Endothelial cell of umbilical vein (primary cell): Measurements from ENCODE around the gene SLC7A6OS. TPM values are rescaled to one million over a fixed set of nuclear protein-coding genes. Genes with fewer than 3 reads are reported as not detected.
A peak's percentile ranks its signal among the peaks of the same experiment; 100 is the strongest.

Experiments
- BruUV-seq: library from RNA; stranded (reverse); fragments of 400-500 nt; replicated peaks from 2 replicates; lab custom pipeline; 2021; lab: Mats Ljungman, UMichigan
- CTCF ChIA-PET: fragments of 300-600, 350-600 bp; sonication (Branson Sonifier 250); formaldehyde crosslinking; loops from one replicate; lab custom pipeline; 2021; ENCODE audit warnings: antibody characterized with exemption, inconsistent platforms; lab: Charles Lee
- POLR2A ChIA-PET: fragments of 300-600, 350-600 bp; sonication (Branson Sonifier 250); formaldehyde crosslinking; loops from one replicate; lab custom pipeline; 2021; ENCODE audit warnings: antibody characterized with exemption, inconsistent platforms; lab: Charles Lee
- DNase-seq: peaks from one replicate; pipeline ENCODE4 v3.0.0-alpha.2; 2011; ENCODE audit warnings: low read depth, low spot score
- FAIRE-seq: peaks from 2 replicates; lab custom pipeline; 2011; peaks lifted over from hg19 to GRCh38; lab: Jason Lieb, UNC
- H2AFZ ChIP-seq: 2 replicates; pipeline ENCODE4 v1.6.0; 2012; ENCODE audit warnings: low read depth, low read length, control low read depth, inconsistent platforms
- H3K27ac ChIP-seq: 2 replicates; pipeline ENCODE4 v1.5.1; 2011; ENCODE audit warnings: low read depth, mild to moderate bottlenecking, control low read depth, low read length, moderate library complexity; ENCODE audit not compliant: insufficient read depth
- H3K27me3 ChIP-seq, 2 experiments: 2 replicates each; pipeline versions ENCODE4 v1.6.0 to v1.6.1; 2011; ENCODE audit warnings: low read length in 2 of 2, mixed read lengths in 1 of 2; ENCODE audit not compliant: control insufficient read depth in 2 of 2, insufficient read depth in 2 of 2
- H3K36me3 ChIP-seq, 2 experiments: 2 replicates in 1 of 2; 3 replicates in 1 of 2; pipeline ENCODE4 v1.5.1; 2011; ENCODE audit warnings: low read length in 2 of 2, mild to moderate bottlenecking in 1 of 2, moderate library complexity in 1 of 2; ENCODE audit not compliant: control insufficient read depth in 2 of 2, insufficient read depth in 2 of 2; ENCODE audit errors: extremely low read depth in 1 of 2
- H3K4me1 ChIP-seq: 3 replicates; pipeline ENCODE4 v1.5.1; 2011; ENCODE audit warnings: mild to moderate bottlenecking, low read length; ENCODE audit not compliant: control insufficient read depth, insufficient read depth; ENCODE audit errors: extremely low read depth
- H3K4me2 ChIP-seq: 2 replicates; pipeline ENCODE4 v1.6.1; 2011; ENCODE audit warnings: low read length, control low read depth, mixed read lengths; ENCODE audit not compliant: insufficient read depth
- H3K4me3 ChIP-seq, 3 experiments: fragments of 200-600 bp in 1 of 3; sonication (generic), shearing (Covaris generic) in 1 of 3; replicated peaks in 1 of 3; 2 replicates each; pipeline ENCODE4 v1.5.1; 2011 to 2016; ENCODE audit warnings: control low read depth in 3 of 3, low read length in 3 of 3, mild to moderate bottlenecking in 2 of 3, inconsistent platforms in 1 of 3, low read depth in 1 of 3, moderate library complexity in 1 of 3; ENCODE audit not compliant: insufficient read depth in 1 of 3
- H3K79me2 ChIP-seq: 2 replicates; pipeline ENCODE4 v1.6.0; 2012; ENCODE audit warnings: low read length, inconsistent platforms; ENCODE audit not compliant: control insufficient read depth, insufficient read depth
- H3K9ac ChIP-seq: replicated peaks from 2 replicates; pipeline ENCODE3; 2011; ENCODE audit warnings: low read length, control low read depth; ENCODE audit not compliant: insufficient read depth; ENCODE audit errors: extremely low read depth
- H3K9me1 ChIP-seq: replicated peaks from 3 replicates; pipeline ENCODE4 v1.6.0; 2011; ENCODE audit warnings: mild to moderate bottlenecking, low read length; ENCODE audit not compliant: control insufficient read depth, insufficient read depth; ENCODE audit errors: extremely low read depth
- H3K9me3 ChIP-seq: replicated peaks from 2 replicates; pipeline ENCODE4 v1.5.1; 2012; ENCODE audit warnings: low read length, inconsistent platforms; ENCODE audit not compliant: control insufficient read depth, insufficient read depth
- H4K20me1 ChIP-seq: replicated peaks from 2 replicates; pipeline ENCODE3; 2011; ENCODE audit warnings: mild to moderate bottlenecking, low read length; ENCODE audit not compliant: control insufficient read depth, insufficient read depth; ENCODE audit errors: extremely low read depth
- JUN ChIP-seq: IDR thresholded peaks from 2 replicates; pipeline ENCODE4 v1.6.1; 2011; ENCODE audit warnings: borderline replicate concordance, low read depth; ENCODE audit not compliant: insufficient read length, insufficient read depth
- dilution Hi-C: fragments of 300-500 bp; cut with MboI; formaldehyde crosslinking; loops from one replicate; pipeline ENCODE4 v1.15.0; 2019; ENCODE audit warnings: low sequenced_read_pairs; ENCODE audit not compliant: extremely low pct_ligation_motif_present
- intact Hi-C: fragments of 100-400 bp; cut with micrococcal nuclease; formaldehyde crosslinking; loops from one replicate; pipeline ENCODE4 v1.10.0; 2022
- polyA plus RNA-seq, 4 experiments: library from polyadenylated mRNA; depleted of rRNA in 3 of 4; stranded (reverse) in 3 of 4; unstranded in 1 of 4; fragments of >200 nt; gene quantifications; 2 replicates each; pipeline versions ENCODE4 v1.2.1 to v1.2.3, GENCODE V29; 2011 to 2012; ENCODE audit warnings: missing spikeins in 1 of 4
- total RNA-seq: library from RNA; stranded (reverse); gene quantifications from 2 replicates; pipeline ENCODE4 v1.2.3, GENCODE V29; 2021
- TF ChIP-seq, protein P1 (sequence below): IDR thresholded peaks from 2 replicates; pipeline ENCODE4 v1.6.1; 2011; ENCODE audit not compliant: insufficient read depth, insufficient read length
- TF ChIP-seq, protein P2 (sequence below), 2 donors: IDR thresholded peaks; 1 replicate in 1 of 2; 2 replicates in 1 of 2; pipeline ENCODE4 v1.5.1; 2011; ENCODE audit warnings: low read length in 2 of 2, mild to moderate bottlenecking in 2 of 2, moderate library complexity in 2 of 2, control low read depth in 1 of 2, inconsistent platforms in 1 of 2, low read depth in 1 of 2; ENCODE audit not compliant: insufficient read depth in 1 of 2; ENCODE audit errors: extremely low read depth in 1 of 2

The SLC7A6OS gene
- total and polyA plus RNA-seq, 2 donors (not counting 3 experiments of a cell fraction or from before 2014, with no cell fraction given): 8.3 to 22.9 TPM

DNA sequence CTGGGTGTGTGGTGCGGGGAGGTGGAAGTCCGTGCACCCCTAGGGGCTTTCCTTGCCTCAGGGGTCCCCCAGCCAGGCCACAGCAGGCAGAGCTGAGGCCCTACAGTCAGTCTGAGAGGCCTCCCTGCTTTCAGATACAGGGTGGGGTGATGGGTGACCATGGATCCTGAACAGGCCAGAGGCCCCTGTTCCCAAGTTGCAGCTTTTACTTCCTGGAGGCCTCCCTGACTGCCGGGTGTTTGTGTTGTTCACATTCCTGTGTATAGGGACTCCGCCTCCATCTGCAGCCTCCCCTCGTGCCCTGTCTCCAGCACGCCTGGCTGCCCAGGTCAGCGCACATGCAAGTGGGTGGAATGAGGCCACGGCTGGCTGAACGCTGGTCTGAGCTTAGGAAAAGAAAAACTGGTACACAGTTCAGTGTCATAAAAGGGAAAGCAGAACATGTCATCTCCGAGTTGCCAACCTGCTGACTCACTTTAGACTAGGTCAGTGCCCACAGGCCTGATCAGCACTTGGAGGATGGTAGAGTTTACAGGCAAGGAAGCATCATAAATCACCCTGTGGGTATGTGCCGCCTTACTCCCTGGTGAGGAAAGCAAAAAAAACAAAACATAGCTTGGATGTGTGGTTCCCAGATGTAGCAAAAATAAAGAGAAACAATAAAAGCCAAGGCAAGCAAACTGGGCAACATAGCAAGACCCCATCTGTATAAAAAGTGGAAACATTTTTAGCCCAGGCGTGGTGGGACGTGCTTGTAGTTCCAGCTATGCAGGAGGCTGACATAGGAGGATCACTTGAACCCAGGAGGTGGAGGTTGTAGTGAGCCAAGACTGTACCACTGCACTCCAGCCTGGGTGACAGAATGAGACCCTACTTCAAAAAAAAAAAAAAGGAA, 52.6 kb downstream of the SLC7A6OS start:
- peak; percentile 63 for DNase-seq
- H4K20me1 ChIP-seq: no peaks in the 10 kb centered on the region
- CTCF ChIA-PET: interaction anchor here (0.8 to 2.4 kb wide), 8 partner anchors 9 to 252 kb away, joined by 3 to 17 read pairs (median 4); partner anchors contain the start of gene PLA2G15
- peak overlapping the region; percentile 5 for H2AFZ ChIP-seq
- POLR2A ChIA-PET: interaction anchor here (0.9 kb wide), 1 partner anchor 32 kb away, joined by 3 read pairs; no protein-coding TSS in a partner anchor
- H3K27me3 ChIP-seq: no peaks in the 10 kb centered on the region
- BruUV-seq: no TSS peak
- H3K27ac ChIP-seq: peak overlapping the region; percentile 27
- dilution Hi-C loops: no loop called here
- H3K4me2 ChIP-seq: no peak overlapping the region
- intact Hi-C loops: no loop called here
- no peaks in the 10 kb centered on the region for H3K9me1 ChIP-seq
- no peaks in the 10 kb centered on the region for H3K9me3 ChIP-seq
- H3K4me1 ChIP-seq: peaks cover 8% of the 10 kb centered on the region
- TF ChIP-seq JUN: no peak
- TF ChIP-seq, protein P1, sequence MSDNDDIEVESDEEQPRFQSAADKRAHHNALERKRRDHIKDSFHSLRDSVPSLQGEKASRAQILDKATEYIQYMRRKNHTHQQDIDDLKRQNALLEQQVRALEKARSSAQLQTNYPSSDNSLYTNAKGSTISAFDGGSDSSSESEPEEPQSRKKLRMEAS: peak; percentile 24
- no peak overlapping the region for H3K4me3 ChIP-seq
- H3K79me2 ChIP-seq: no peaks in the 10 kb centered on the region
- no peak overlapping the region for H3K9ac ChIP-seq
- FAIRE-seq: peak; percentile 75
- H3K36me3 ChIP-seq: peaks cover 0 to 26% of the 10 kb centered on the region in 2 experiments

DNA sequence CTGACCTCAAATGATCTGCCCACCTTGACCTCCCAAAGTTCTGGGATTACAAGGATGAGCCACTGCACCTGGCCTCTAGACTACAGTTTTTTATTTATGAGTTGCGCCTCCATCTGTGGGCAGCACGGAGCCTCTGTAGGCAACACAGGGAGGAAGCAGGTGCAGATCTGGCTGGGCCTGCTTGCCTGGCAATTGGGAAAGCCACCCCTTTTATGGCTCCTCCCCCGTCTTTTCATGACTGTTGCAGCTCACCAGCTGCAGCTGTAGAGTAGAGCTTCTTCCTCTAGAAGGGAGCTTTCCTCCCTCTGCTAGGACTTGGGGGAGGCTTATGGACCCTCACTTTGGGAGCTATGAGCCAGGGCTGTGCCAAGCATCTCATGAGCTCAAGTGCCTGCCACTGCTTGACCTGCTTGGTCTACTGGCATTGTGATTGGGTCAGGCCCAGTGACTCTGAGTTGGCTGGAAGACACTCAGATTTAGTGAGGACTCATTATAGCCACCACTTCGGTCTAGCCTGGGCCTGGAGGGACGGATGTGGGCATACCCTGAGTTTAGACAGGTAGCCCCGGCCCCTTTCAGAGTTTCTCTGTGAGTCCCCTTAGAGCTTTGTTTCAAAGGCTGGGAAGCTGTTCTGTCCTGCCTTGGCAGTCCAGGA, 53.4 kb downstream of the SLC7A6OS start:
- DNase-seq (no peak), FAIRE-seq (no peak)
- Histone ChIP-seq H3K36me3 (peaks cover 0 to 29% of the 10 kb centered on the region in 2 experiments), H4K20me1 (no peaks in the 10 kb centered on the region), H3K9me1 (no peaks in the 10 kb centered on the region), H3K9me3 (no peaks in the 10 kb centered on the region), H3K4me1 (peaks cover 8% of the 10 kb centered on the region), H3K27me3 (no peaks in the 10 kb centered on the region), H3K4me3 (no peak overlapping the region), H3K4me2 (no peak overlapping the region), H2AFZ (no peak overlapping the region), H3K9ac (no peak overlapping the region), H3K27ac (peak overlapping the region; percentile 27), H3K79me2 (no peaks in the 10 kb centered on the region)
- dilution Hi-C loops (no loop called here), intact Hi-C loops (no loop called here)
- TF ChIP-seq, protein P2, sequence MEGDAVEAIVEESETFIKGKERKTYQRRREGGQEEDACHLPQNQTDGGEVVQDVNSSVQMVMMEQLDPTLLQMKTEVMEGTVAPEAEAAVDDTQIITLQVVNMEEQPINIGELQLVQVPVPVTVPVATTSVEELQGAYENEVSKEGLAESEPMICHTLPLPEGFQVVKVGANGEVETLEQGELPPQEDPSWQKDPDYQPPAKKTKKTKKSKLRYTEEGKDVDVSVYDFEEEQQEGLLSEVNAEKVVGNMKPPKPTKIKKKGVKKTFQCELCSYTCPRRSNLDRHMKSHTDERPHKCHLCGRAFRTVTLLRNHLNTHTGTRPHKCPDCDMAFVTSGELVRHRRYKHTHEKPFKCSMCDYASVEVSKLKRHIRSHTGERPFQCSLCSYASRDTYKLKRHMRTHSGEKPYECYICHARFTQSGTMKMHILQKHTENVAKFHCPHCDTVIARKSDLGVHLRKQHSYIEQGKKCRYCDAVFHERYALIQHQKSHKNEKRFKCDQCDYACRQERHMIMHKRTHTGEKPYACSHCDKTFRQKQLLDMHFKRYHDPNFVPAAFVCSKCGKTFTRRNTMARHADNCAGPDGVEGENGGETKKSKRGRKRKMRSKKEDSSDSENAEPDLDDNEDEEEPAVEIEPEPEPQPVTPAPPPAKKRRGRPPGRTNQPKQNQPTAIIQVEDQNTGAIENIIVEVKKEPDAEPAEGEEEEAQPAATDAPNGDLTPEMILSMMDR (IDR thresholded peaks at IDR 0.05; ENCODE audit: extremely low read depth in 1 of 2, insufficient read depth in 1 of 2, low read depth in 1 of 2, low read length in 2 of 2): no peak
- BruUV-seq: no TSS peak
- POLR2A ChIA-PET: interaction anchor here (0.9 kb wide), 1 partner anchor 33 kb away, joined by 3 read pairs; no protein-coding TSS in a partner anchor
- CTCF ChIA-PET: interaction anchor here (0.9 to 2.4 kb wide), 6 partner anchors 16 to 253 kb away, joined by 3 to 17 read pairs (median 4); no protein-coding TSS in a partner anchor
